Ovary (tissue), 9 donors: ENCODE measurements around the gene EDC3. TPM values are rescaled to one million over a fixed set of nuclear protein-coding genes. Genes with fewer than 3 reads are reported as not detected.

Source experiments
- DNase-seq, 5 donors: peaks; one replicate each; pipeline ENCODE4 v3.0.0-alpha.2; 2019 to 2020
- H3K27ac ChIP-seq, 2 donors: fragments of 200-600 bp; one replicate each; pipeline versions ENCODE4 v1.5.1 to v1.8.0; 2019 to 2022
- H3K27me3 ChIP-seq: fragments of 200-600 bp; one replicate; pipeline ENCODE4 v1.8.0; 2022
- H3K36me3 ChIP-seq: fragments of 200-600 bp; sonication (generic); one replicate; pipeline ENCODE4 v1.5.1; 2019
- H3K4me1 ChIP-seq: one replicate; pipeline ENCODE4 v1.8.1; 2013; ENCODE audit warnings: mild to moderate bottlenecking, moderate library complexity; ENCODE audit not compliant: insufficient read depth
- H3K4me3 ChIP-seq: fragments of 200-600 bp; sonication (generic); one replicate; pipeline ENCODE4 v1.5.1; 2017
- H3K9me3 ChIP-seq, 2 donors: fragments of 200-600 bp in 1 of 2; sonication (generic) in 1 of 2; one replicate each; pipeline versions ENCODE4 v1.5.1 to v1.8.1; 2013 to 2019; ENCODE audit warnings: mild to moderate bottlenecking in 1 of 2, moderate library complexity in 1 of 2
- EP300 ChIP-seq: sonication (generic); formaldehyde crosslinking; IDR thresholded peaks from one replicate; pipeline ENCODE4 v1.6.1; 2017; ENCODE audit warnings: antibody characterized with exemption
- POLR2A ChIP-seq: fragments of 450-650 bp; IDR thresholded peaks from one replicate; pipeline ENCODE4 v1.6.1; 2017; ENCODE audit warnings: antibody characterized with exemption, mild to moderate bottlenecking, moderate library complexity
- WGBS, 3 donors: extraction: QIAGEN DNeasy Blood & Tissue Kit in 1 of 3; methylation state at CpG; one replicate each; pipeline versions ENCODE4 v1.1.5 to v1.1.7; 2013 to 2017; 5-methylcytosine and 5-hydroxymethylcytosine counted together
- intact Hi-C, 4 donors: fragments of 100-400 bp; cut with DNase I; formaldehyde crosslinking; loops; one replicate each; pipeline versions ENCODE4 v1.11.0 to v1.15.1; 2022 to 2023
- polyA plus RNA-seq, 2 donors: library from polyadenylated mRNA; stranded (reverse); fragments of 200-250 nt in 1 of 2; fragments of 350-450 nt in 1 of 2; fragmentation: Illumina TruSeq in 1 of 2; extraction: RNeasy Lipid Tissue Mini Kit (QIAGEN cat#74804) in 1 of 2; gene quantifications; one replicate each; pipeline ENCODE4 v1.2.3, GENCODE V29; 2013 to 2014
- total RNA-seq, 7 donors: library from RNA; depleted of rRNA in 2 of 7; stranded (reverse); fragments of >200 nt in 2 of 7; fragmentation: NEBNext Ultra II Directional in 3 of 7; extraction: Animal tissue kit (Norgen Biotek cat#: 25700) in 3 of 7; gene quantifications; one replicate each; pipeline versions ENCODE4 v1.1.0 to v1.2.4, GENCODE V29; 2016 to 2023
- TF ChIP-seq, protein P1 (sequence below), 3 donors: fragments of 450-650 bp in 2 of 3; fragments of 200-600 bp in 1 of 3; IDR thresholded peaks; one replicate each; pipeline versions ENCODE4 v1.5.1 to v1.8.0; 2016 to 2022; ENCODE audit warnings: antibody characterized with exemption in 3 of 3, mild to moderate bottlenecking in 1 of 3
- donor health status: DM: no; HTN: no; CAD: no; lungs with moderate emphysema.
- donor health status: DM: no; HTN: no; CAD: no.
- donor health status: Bipolar disorder and iron deficiency.
- donor health status: DM: yes; HTN: yes; CAD: no.
- donor health status: DM: no; HTN: no; CAD: no.
- donor health status: DM: yes; HTN: yes; CAD: no.

EDC3 gene
- total and polyA plus RNA-seq, 9 donors, result 10.6 to 44.5 (median 34.2) TPM

DNA sequence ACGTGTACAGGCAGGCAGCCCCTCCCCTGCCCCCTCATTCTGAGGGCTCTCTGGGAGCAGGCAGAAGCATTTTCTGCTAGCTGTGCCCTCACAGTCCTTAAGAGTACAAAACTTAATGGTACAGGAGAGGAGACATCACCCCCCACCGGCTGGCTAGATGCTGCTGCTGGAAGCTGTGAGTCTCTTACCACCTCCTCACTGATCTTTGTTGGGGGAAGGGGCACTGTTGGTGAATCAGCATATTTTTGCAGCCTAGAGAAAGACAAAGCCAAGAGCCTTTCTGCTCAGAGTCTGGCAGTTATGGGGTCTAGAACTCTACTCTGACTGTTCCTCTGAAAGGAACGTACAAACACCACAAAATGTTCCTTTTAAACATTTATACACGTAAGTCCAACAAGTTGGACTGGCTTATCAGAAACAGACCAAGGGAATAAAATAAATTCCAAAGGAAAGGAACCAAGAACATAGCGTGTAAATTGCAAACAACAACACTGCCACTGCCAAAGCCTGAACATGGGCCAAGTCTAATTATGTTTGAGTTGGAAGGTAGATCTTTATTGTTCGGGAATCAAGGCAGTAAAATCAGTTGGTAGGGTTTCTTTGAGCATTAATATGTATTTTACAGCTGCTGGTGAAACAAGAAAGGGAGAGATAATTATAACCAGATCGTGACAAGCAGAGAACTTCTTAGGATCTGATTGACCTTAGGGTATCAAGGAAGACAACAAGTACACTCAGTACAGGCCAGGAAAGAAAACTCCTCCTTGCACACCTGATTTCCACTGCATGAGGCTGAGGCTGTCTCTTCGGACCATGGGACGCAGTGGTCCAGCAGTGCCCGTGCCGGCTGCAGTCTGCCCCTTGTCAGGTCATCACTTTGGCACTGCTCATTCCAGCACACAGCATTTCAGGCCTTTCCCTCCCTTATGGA, 52.8 kb downstream of the EDC3 start:
- H3K4me1 ChIP-seq, result peaks cover 7% of the 10 kb centered on the region
- H3K36me3 ChIP-seq, result no peaks in the 10 kb centered on the region
- intact Hi-C loops, result no loop called here
- 21 to 34% (median 21%) methylated on average over 11 of the region's 11 CpGs for WGBS, 3 donors
- no peaks in the 10 kb centered on the region for H3K9me3 ChIP-seq
- no peak overlapping the region for H3K4me3 ChIP-seq
- no peak for DNase-seq
- TF ChIP-seq POLR2A (no peak), EP300 (no peak)
- TF ChIP-seq, protein P1, sequence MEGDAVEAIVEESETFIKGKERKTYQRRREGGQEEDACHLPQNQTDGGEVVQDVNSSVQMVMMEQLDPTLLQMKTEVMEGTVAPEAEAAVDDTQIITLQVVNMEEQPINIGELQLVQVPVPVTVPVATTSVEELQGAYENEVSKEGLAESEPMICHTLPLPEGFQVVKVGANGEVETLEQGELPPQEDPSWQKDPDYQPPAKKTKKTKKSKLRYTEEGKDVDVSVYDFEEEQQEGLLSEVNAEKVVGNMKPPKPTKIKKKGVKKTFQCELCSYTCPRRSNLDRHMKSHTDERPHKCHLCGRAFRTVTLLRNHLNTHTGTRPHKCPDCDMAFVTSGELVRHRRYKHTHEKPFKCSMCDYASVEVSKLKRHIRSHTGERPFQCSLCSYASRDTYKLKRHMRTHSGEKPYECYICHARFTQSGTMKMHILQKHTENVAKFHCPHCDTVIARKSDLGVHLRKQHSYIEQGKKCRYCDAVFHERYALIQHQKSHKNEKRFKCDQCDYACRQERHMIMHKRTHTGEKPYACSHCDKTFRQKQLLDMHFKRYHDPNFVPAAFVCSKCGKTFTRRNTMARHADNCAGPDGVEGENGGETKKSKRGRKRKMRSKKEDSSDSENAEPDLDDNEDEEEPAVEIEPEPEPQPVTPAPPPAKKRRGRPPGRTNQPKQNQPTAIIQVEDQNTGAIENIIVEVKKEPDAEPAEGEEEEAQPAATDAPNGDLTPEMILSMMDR (IDR thresholded peaks at IDR 0.05), result no peak
- H3K27me3 ChIP-seq, result no peaks in the 10 kb centered on the region
- no peak overlapping the region for H3K27ac ChIP-seq

DNA sequence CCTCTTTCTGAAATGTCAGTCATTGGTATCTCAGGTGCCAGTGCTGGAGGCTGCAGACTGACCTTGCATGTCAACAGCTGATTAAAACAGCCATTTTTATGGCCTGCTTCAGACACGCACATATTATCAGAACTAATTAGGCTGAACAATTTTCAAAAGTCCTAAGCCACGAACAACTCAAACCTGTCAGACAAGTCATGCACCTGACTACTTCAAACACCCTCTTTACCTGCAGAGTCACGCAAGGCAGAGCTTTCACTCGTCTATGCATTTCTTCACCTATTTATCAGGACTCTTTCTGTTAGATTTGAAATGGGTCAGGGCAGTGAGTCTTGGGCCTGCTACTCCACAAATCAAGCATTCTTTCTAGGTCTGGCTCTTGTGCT, 53.5 kb downstream of the EDC3 start:
- Histone ChIP-seq H3K27ac (no peak overlapping the region), H3K27me3 (no peaks in the 10 kb centered on the region), H3K4me3 (no peak overlapping the region), H3K4me1 (peaks cover 7% of the 10 kb centered on the region), H3K36me3 (no peaks in the 10 kb centered on the region), H3K9me3 (no peaks in the 10 kb centered on the region)
- 70 to 72% (median 70%) methylated on average over 4 of the region's 4 CpGs for WGBS, 3 donors
- no peak for DNase-seq
- intact Hi-C loops, result no loop called here
- TF ChIP-seq, protein P1 (IDR thresholded peaks at IDR 0.05), result no peak
- TF ChIP-seq POLR2A, result no peak
- TF ChIP-seq EP300, result no peak

DNA sequence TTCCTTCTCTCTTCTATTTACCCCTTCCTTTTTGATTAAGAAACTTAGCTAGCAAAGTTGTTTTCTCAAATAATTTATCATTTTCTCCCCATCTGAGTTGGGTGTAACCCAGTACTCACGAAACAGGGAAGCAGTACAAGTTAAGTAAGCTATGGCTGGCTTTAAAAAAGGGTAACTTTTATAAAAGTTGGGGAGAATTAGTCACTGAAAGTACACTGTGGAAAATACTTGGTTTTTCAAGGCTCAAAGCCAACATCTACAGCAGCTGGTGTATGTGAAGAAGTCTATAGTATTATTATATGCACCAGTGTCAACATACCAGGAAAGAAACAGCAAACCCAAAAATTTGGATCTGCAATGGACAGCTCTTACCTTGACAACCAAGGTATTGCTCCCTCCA, 54.7 kb downstream of the EDC3 start:
- H3K4me1 ChIP-seq, result peaks cover 7% of the 10 kb centered on the region
- no peak overlapping the region for H3K4me3 ChIP-seq
- no peak overlapping the region for H3K27ac ChIP-seq
- TF ChIP-seq, protein P1 (IDR thresholded peaks at IDR 0.05), result no peak
- TF ChIP-seq POLR2A (no peak), EP300 (no peak)
- no peaks in the 10 kb centered on the region for H3K36me3 ChIP-seq
- intact Hi-C loops, result no loop called here
- H3K9me3 ChIP-seq, result no peaks in the 10 kb centered on the region
- H3K27me3 ChIP-seq, result no peaks in the 10 kb centered on the region
- WGBS, 3 donors, result 46 to 83% (median 67%) methylated on average over 1 of the region's 1 CpG
- DNase-seq, result no peak

DNA sequence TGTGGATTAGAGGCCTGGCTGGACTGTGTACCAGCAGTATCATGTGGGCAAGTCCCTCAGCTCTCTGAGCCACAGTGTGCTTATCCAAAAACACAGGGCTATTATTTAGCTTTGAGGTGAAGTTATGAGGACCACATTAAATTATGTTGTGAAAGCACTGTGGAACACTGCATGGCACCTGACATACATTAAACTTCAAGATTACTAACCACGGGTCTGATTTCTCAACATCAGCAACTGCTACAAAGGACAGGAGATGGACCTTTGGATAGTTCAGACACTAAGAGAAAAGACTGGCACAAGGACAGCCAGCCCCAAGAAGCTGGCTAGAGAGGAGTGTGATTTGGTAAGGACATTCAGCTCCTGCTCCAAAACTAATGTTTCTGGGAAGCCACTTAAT, 58.8 kb downstream of the EDC3 start:
- WGBS, 3 donors, result 50 to 80% (median 60%) methylated on average over 1 of the region's 1 CpG

More for the DNA sequence above, 58.8 kb downstream of the EDC3 start:
- no peak for DNase-seq
- H3K4me1 ChIP-seq, result no peaks in the 10 kb centered on the region
- H3K27ac ChIP-seq, result no peak overlapping the region
- H3K4me3 ChIP-seq, result no peak overlapping the region
- TF ChIP-seq EP300 (no peak), POLR2A (no peak)
- TF ChIP-seq, protein P1 (IDR thresholded peaks at IDR 0.05), result no peak
- H3K27me3 ChIP-seq, result no peaks in the 10 kb centered on the region
- intact Hi-C loops, result loop anchor here in 3 of 4 donors (5.0 to 10.0 kb wide), 3 partner anchors 130 to 308 kb away; no protein-coding TSS in a partner anchor
- no peaks in the 10 kb centered on the region for H3K36me3 ChIP-seq
- H3K9me3 ChIP-seq, result no peaks in the 10 kb centered on the region
